HepG2 (cell line): Measurements from ENCODE around the gene TLE5. TPM values are rescaled to one million over a fixed set of nuclear protein-coding genes. Genes with fewer than 3 reads are reported as not detected.
A peak's percentile ranks its signal among the peaks of the same experiment; 100 is the strongest.

Experiments used
- AHR ChIP-seq: IDR thresholded peaks from 2 replicates; pipeline ENCODE4 v1.6.1; 2018; ENCODE audit warnings: missing genetic modification reagents, missing compliant biosample characterization
- CBX1 ChIP-seq: IDR thresholded peaks from one replicate; pipeline ENCODE4 v1.6.1; 2016; ENCODE audit warnings: antibody characterized with exemption, low read depth
- HNRNPH1 ChIP-seq: fragments of 200-400 bp; formaldehyde crosslinking; optimal IDR thresholded peaks from 2 replicates; pipeline ENCODE3; 2017; ENCODE audit warnings: mild to moderate bottlenecking, low read depth, low read length
- KLF11 ChIP-seq: IDR thresholded peaks from 2 replicates; pipeline ENCODE4 v1.6.1; 2016; ENCODE audit warnings: missing compliant biosample characterization
- KLF13 ChIP-seq: sonication (generic); formaldehyde crosslinking; IDR thresholded peaks from 2 replicates; pipeline ENCODE4 v1.4.0; 2020; ENCODE audit warnings: mild to moderate bottlenecking, missing genetic modification reagents
- NR2C2 ChIP-seq: sonication (generic); formaldehyde crosslinking; IDR thresholded peaks from 2 replicates; pipeline ENCODE4 v1.4.0; 2020; ENCODE audit warnings: missing genetic modification reagents, mild to moderate bottlenecking, moderate library complexity, borderline replicate concordance
- SP2 ChIP-seq: sonication (generic); formaldehyde crosslinking; IDR thresholded peaks from 2 replicates; pipeline ENCODE4 v1.5.1; 2020; ENCODE audit warnings: mild to moderate bottlenecking, missing genetic modification reagents
- ZBTB20 ChIP-seq: sonication (generic); formaldehyde crosslinking; IDR thresholded peaks from 2 replicates; pipeline ENCODE4 v1.8.1; 2023; ENCODE audit warnings: missing genetic modification reagents, low read depth, mild to moderate bottlenecking, borderline replicate concordance
- ZNF350 ChIP-seq: sonication (generic); formaldehyde crosslinking; IDR thresholded peaks from 2 replicates; pipeline ENCODE4 v1.4.0; 2020; ENCODE audit warnings: mild to moderate bottlenecking, low read depth, missing genetic modification reagents, borderline replicate concordance
- ZNF598 ChIP-seq: sonication (generic); formaldehyde crosslinking; IDR thresholded peaks from 2 replicates; pipeline ENCODE4 v1.5.1; 2020; ENCODE audit warnings: mild to moderate bottlenecking, missing genetic modification reagents, borderline replicate concordance
- ZNF703 ChIP-seq: sonication (generic); formaldehyde crosslinking; IDR thresholded peaks from 2 replicates; pipeline ENCODE4 v1.5.1; 2020; ENCODE audit warnings: missing genetic modification reagents, mild to moderate bottlenecking, moderate library complexity, borderline replicate concordance
- polyA plus RNA-seq, 8 experiments: library from polyadenylated mRNA; depleted of rRNA in 3 of 8; stranded (reverse) in 7 of 8; unstranded in 1 of 8; fragments of >200 nt; fragmentation: Illumina TruSeq in 4 of 8; extraction: Trizol in 4 of 8; gene quantifications; 2 replicates each; pipeline versions ENCODE4 v1.2.1 to v1.2.3, GENCODE V29; 2011 to 2016; ENCODE audit warnings: low read depth in 4 of 8, missing spikeins in 1 of 8, mixed read lengths in 1 of 8; ENCODE audit not compliant: insufficient read depth in 1 of 8
- total RNA-seq, 5 experiments: library from RNA; depleted of rRNA; stranded (reverse); fragments of >200 nt; fragmentation: Illumina TruSeq; extraction: Trizol; gene quantifications; 2 replicates each; pipeline ENCODE4 v1.2.3, GENCODE V29; 2016; ENCODE audit warnings: low read depth in 1 of 5
- TF ChIP-seq, protein P1 (sequence below): sonication (generic); formaldehyde crosslinking; IDR thresholded peaks from 2 replicates; pipeline ENCODE4 v1.4.0; 2020; ENCODE audit warnings: missing genetic modification reagents
- TF ChIP-seq, protein P2 (sequence below): sonication (generic); formaldehyde crosslinking; IDR thresholded peaks from 2 replicates; pipeline ENCODE4 v1.4.0; 2020; ENCODE audit warnings: missing genetic modification reagents
- TF ChIP-seq, protein P3 (sequence below): sonication (generic); formaldehyde crosslinking; IDR thresholded peaks from 2 replicates; pipeline ENCODE4 v1.8.0; 2022; ENCODE audit warnings: mild to moderate bottlenecking, missing genetic modification reagents; ENCODE audit not compliant: insufficient replicate concordance
- TF ChIP-seq, protein P4 (sequence below): sonication (generic); IDR thresholded peaks from 2 replicates; pipeline ENCODE4 v1.6.1; 2016; ENCODE audit warnings: low read depth, borderline replicate concordance
- TF ChIP-seq, protein P5 (sequence below): sonication (generic); formaldehyde crosslinking; IDR thresholded peaks from 2 replicates; pipeline ENCODE4 v1.4.0; 2020; ENCODE audit warnings: missing genetic modification reagents; ENCODE audit errors: not compliant biosample characterization
- TF ChIP-seq, protein P6 (sequence below): sonication (generic); formaldehyde crosslinking; IDR thresholded peaks from 2 replicates; pipeline ENCODE4 v1.8.0; 2022; ENCODE audit warnings: missing genetic modification reagents, mild to moderate bottlenecking, moderate library complexity, borderline replicate concordance

The TLE5 gene
- total and polyA plus RNA-seq, 2 of the 13 experiments (the other 11 are each of a cell fraction or from before 2014, with no cell fraction given) = 62.8 to 189 TPM

DNA sequence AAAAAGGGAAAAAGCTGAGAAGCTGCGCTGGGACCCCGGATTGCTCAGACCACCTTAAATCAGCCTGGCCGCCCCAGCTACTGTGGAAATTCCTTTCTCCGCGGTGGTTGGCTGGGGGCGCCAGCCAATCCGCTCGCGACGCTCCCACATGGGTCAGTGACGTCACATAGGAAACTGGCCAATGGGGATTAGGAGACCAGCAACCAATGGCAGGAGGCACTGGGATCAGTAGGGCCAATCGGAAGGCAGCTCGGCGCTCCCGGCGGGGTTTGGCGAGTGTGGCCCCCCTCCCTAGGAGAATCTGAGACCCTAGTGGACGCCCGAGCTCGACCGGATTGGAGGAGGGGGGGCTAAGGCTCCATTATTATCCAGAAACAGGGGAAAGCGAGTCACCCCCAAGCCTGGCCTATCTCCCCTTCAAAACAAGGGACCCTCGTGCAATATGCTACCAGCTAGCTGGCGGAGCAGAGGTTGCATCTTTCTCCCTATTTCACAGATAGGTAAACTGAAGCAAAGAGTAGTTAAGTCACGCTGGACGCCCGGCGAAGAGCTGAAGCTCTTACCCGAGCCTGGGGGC is 26.7 kb downstream of the TLE5 start (continued):
- TF ChIP-seq, protein P1, sequence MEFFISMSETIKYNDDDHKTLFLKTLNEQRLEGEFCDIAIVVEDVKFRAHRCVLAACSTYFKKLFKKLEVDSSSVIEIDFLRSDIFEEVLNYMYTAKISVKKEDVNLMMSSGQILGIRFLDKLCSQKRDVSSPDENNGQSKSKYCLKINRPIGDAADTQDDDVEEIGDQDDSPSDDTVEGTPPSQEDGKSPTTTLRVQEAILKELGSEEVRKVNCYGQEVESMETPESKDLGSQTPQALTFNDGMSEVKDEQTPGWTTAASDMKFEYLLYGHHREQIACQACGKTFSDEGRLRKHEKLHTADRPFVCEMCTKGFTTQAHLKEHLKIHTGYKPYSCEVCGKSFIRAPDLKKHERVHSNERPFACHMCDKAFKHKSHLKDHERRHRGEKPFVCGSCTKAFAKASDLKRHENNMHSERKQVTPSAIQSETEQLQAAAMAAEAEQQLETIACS (CRISPR knock-in tag) = no peak
- TF ChIP-seq, protein P2, sequence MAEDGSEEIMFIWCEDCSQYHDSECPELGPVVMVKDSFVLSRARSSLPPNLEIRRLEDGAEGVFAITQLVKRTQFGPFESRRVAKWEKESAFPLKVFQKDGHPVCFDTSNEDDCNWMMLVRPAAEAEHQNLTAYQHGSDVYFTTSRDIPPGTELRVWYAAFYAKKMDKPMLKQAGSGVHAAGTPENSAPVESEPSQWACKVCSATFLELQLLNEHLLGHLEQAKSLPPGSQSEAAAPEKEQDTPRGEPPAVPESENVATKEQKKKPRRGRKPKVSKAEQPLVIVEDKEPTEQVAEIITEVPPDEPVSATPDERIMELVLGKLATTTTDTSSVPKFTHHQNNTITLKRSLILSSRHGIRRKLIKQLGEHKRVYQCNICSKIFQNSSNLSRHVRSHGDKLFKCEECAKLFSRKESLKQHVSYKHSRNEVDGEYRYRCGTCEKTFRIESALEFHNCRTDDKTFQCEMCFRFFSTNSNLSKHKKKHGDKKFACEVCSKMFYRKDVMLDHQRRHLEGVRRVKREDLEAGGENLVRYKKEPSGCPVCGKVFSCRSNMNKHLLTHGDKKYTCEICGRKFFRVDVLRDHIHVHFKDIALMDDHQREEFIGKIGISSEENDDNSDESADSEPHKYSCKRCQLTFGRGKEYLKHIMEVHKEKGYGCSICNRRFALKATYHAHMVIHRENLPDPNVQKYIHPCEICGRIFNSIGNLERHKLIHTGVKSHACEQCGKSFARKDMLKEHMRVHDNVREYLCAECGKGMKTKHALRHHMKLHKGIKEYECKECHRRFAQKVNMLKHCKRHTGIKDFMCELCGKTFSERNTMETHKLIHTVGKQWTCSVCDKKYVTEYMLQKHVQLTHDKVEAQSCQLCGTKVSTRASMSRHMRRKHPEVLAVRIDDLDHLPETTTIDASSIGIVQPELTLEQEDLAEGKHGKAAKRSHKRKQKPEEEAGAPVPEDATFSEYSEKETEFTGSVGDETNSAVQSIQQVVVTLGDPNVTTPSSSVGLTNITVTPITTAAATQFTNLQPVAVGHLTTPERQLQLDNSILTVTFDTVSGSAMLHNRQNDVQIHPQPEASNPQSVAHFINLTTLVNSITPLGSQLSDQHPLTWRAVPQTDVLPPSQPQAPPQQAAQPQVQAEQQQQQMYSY (CRISPR knock-in tag) = no peak
- TF ChIP-seq, protein P3, sequence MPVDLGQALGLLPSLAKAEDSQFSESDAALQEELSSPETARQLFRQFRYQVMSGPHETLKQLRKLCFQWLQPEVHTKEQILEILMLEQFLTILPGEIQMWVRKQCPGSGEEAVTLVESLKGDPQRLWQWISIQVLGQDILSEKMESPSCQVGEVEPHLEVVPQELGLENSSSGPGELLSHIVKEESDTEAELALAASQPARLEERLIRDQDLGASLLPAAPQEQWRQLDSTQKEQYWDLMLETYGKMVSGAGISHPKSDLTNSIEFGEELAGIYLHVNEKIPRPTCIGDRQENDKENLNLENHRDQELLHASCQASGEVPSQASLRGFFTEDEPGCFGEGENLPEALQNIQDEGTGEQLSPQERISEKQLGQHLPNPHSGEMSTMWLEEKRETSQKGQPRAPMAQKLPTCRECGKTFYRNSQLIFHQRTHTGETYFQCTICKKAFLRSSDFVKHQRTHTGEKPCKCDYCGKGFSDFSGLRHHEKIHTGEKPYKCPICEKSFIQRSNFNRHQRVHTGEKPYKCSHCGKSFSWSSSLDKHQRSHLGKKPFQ = peak; percentile 30
- TF ChIP-seq NR2C2 = 0 out of 2 replicates have a peak, but pooled peaks have one; percentile 30
- TF ChIP-seq ZNF703 (CRISPR knock-in tag) = no peak
- no peak for TF ChIP-seq AHR (CRISPR knock-in tag)
- TF ChIP-seq, protein P4, sequence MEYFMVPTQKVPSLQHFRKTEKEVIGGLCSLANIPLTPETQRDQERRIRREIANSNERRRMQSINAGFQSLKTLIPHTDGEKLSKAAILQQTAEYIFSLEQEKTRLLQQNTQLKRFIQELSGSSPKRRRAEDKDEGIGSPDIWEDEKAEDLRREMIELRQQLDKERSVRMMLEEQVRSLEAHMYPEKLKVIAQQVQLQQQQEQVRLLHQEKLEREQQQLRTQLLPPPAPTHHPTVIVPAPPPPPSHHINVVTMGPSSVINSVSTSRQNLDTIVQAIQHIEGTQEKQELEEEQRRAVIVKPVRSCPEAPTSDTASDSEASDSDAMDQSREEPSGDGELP = no peak
- TF ChIP-seq SP2 (CRISPR knock-in tag) = peak; percentile 75
- 0 out of 2 replicates have a peak, but pooled peaks have one; percentile 39 for TF ChIP-seq ZNF350
- TF ChIP-seq, protein P5, sequence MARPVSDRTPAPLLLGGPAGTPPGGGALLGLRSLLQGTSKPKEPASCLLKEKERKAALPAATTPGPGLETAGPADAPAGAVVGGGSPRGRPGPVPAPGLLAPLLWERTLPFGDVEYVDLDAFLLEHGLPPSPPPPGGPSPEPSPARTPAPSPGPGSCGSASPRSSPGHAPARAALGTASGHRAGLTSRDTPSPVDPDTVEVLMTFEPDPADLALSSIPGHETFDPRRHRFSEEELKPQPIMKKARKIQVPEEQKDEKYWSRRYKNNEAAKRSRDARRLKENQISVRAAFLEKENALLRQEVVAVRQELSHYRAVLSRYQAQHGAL = no peak
- TF ChIP-seq KLF13 (CRISPR knock-in tag) = no peak
- TF ChIP-seq ZBTB20 (CRISPR knock-in tag) = peak; percentile 3; the same call in 1 of the 2 replicates
- no peak for TF ChIP-seq ZNF598 (CRISPR knock-in tag)
- no peak for TF ChIP-seq KLF11 (CRISPR knock-in tag)
- TF ChIP-seq HNRNPH1 = no peak
- TF ChIP-seq, protein P6, sequence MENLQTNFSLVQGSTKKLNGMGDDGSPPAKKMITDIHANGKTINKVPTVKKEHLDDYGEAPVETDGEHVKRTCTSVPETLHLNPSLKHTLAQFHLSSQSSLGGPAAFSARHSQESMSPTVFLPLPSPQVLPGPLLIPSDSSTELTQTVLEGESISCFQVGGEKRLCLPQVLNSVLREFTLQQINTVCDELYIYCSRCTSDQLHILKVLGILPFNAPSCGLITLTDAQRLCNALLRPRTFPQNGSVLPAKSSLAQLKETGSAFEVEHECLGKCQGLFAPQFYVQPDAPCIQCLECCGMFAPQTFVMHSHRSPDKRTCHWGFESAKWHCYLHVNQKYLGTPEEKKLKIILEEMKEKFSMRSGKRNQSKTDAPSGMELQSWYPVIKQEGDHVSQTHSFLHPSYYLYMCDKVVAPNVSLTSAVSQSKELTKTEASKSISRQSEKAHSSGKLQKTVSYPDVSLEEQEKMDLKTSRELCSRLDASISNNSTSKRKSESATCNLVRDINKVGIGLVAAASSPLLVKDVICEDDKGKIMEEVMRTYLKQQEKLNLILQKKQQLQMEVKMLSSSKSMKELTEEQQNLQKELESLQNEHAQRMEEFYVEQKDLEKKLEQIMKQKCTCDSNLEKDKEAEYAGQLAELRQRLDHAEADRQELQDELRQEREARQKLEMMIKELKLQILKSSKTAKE (CRISPR knock-in tag) = no peak
- no peak for TF ChIP-seq CBX1
